GM23338 (cell line): ENCODE measurements around the gene SFSWAP. TPM values are rescaled to one million over a fixed set of nuclear protein-coding genes. Genes with fewer than 3 reads are reported as not detected.
A peak's percentile ranks its signal among the peaks of the same experiment; 100 is the strongest.

ENCODE experiments used
- ATAC-seq: fragments of 200-7000 bp; cut with Tn5 transposase; 3 replicates; pipeline ENCODE4 v1.9.1; 2020
- DNase-seq: peaks from one replicate; pipeline ENCODE4 v3.0.0-alpha.2; 2015; ENCODE audit warnings: low spot score
- H2AFZ ChIP-seq: fragments of 200-600 bp; sonication (generic); 2 replicates; pipeline ENCODE4 v1.8.0; 2016; ENCODE audit warnings: antibody characterized with exemption, mild to moderate bottlenecking, moderate library complexity
- H3F3A ChIP-seq: fragments of 200-600 bp; sonication (generic); replicated peaks from 2 replicates; pipeline ENCODE4 v1.8.0; 2017; ENCODE audit warnings: antibody characterized with exemption, mixed run types, low read depth
- H3K27ac ChIP-seq: fragments of 200-600 bp; sonication (generic); 2 replicates; pipeline ENCODE4 v1.6.1; 2016; ENCODE audit warnings: low read depth
- H3K27me3 ChIP-seq: fragments of 200-600 bp; sonication (generic); 2 replicates; pipeline ENCODE4 v1.8.0; 2016; ENCODE audit warnings: mild to moderate bottlenecking, mixed run types, moderate library complexity; ENCODE audit not compliant: insufficient read depth
- H3K36me3 ChIP-seq: fragments of 200-600 bp; sonication (generic); 2 replicates; pipeline ENCODE4 v1.8.0; 2016; ENCODE audit warnings: mild to moderate bottlenecking; ENCODE audit not compliant: insufficient read depth
- H3K4me1 ChIP-seq: fragments of 200-600 bp; sonication (generic); 2 replicates; pipeline ENCODE4 v1.8.0; 2016; ENCODE audit warnings: mild to moderate bottlenecking, moderate library complexity; ENCODE audit not compliant: insufficient read depth
- H3K4me2 ChIP-seq: fragments of 200-600 bp; sonication (generic); 2 replicates; pipeline ENCODE4 v1.7.1; 2017; ENCODE audit warnings: mixed run types
- H3K4me3 ChIP-seq: fragments of 200-600 bp; sonication (generic); 2 replicates; pipeline ENCODE4 v1.6.1; 2016; ENCODE audit warnings: mixed run types
- H3K79me2 ChIP-seq: fragments of 200-600 bp; sonication (generic); replicated peaks from 2 replicates; pipeline ENCODE4 v1.8.0; 2017; ENCODE audit warnings: mild to moderate bottlenecking; ENCODE audit not compliant: insufficient read depth
- H3K9me2 ChIP-seq: fragments of 200-600 bp; sonication (generic); 2 replicates; pipeline ENCODE4 v1.8.0; 2017; ENCODE audit not compliant: insufficient read depth
- H4K20me1 ChIP-seq: fragments of 200-600 bp; sonication (generic); replicated peaks from 2 replicates; pipeline ENCODE4 v1.8.0; 2017; ENCODE audit warnings: mild to moderate bottlenecking; ENCODE audit not compliant: insufficient read depth
- H3K27ac Mint-ChIP-seq: 2 replicates; pipeline ENCODE4 v1.8.0; 2020; ENCODE audit warnings: inconsistent platforms, mild to moderate bottlenecking, moderate library complexity, mixed read lengths
- H3K27me3 Mint-ChIP-seq: 3 replicates; pipeline ENCODE4 v1.8.0; 2022; ENCODE audit warnings: low read depth, mild to moderate bottlenecking, moderate library complexity, mixed read lengths, inconsistent platforms; ENCODE audit not compliant: insufficient read depth, poor library complexity
- H3K36me3 Mint-ChIP-seq: 3 replicates; pipeline ENCODE4 v1.8.0; 2021; ENCODE audit warnings: low read depth, mild to moderate bottlenecking, inconsistent platforms, moderate library complexity, mixed read lengths
- H3K4me1 Mint-ChIP-seq: 3 replicates; pipeline ENCODE4 v1.8.0; 2020; ENCODE audit warnings: mild to moderate bottlenecking, inconsistent platforms, mixed read lengths
- H3K4me3 Mint-ChIP-seq: 3 replicates; pipeline ENCODE4 v1.8.0; 2021; ENCODE audit warnings: moderate library complexity, mild to moderate bottlenecking, inconsistent platforms, mixed read lengths
- H3K9me3 Mint-ChIP-seq: 3 replicates; pipeline ENCODE4 v1.8.0; 2020; ENCODE audit warnings: moderate library complexity, mild to moderate bottlenecking, inconsistent platforms, mixed read lengths
- CREB1 ChIP-seq: fragments of 250-450 bp; sonication (Bioruptor Pico); IDR thresholded peaks from 2 replicates; pipeline ENCODE4 v1.5.0; 2020; ENCODE audit warnings: low read depth, mild to moderate bottlenecking, moderate library complexity
- JUNB ChIP-seq: IDR thresholded peaks from one replicate; pipeline ENCODE4 v1.6.1; 2016; ENCODE audit warnings: antibody characterized with exemption; ENCODE audit not compliant: unreplicated experiment
- NANOG ChIP-seq: IDR thresholded peaks from 2 replicates; pipeline ENCODE4 v1.6.1; 2016; ENCODE audit warnings: antibody characterized with exemption, borderline replicate concordance
- STAT1 ChIP-seq: IDR thresholded peaks from one replicate; pipeline ENCODE4 v1.6.1; 2016; ENCODE audit warnings: antibody characterized with exemption; ENCODE audit not compliant: unreplicated experiment
- ZNF114 ChIP-seq: fragments of 250-450 bp; sonication (Bioruptor Pico); IDR thresholded peaks from 2 replicates; pipeline ENCODE4 v1.5.0; 2020; ENCODE audit warnings: mild to moderate bottlenecking, moderate library complexity
- polyA plus RNA-seq: library from polyadenylated mRNA; unstranded; fragments of >200 nt; fragmentation: Nextera tagmentation; extraction: Ambion mirVana; gene quantifications from 2 replicates; pipeline ENCODE4 v1.2.1, GENCODE V29; 2016
- total RNA-seq: library from RNA; depleted of rRNA; stranded (reverse); fragments of >200 nt; shearing (Covaris generic); gene quantifications from 2 replicates; pipeline ENCODE4 v1.2.3, GENCODE V29; 2014
- TF ChIP-seq, protein P1 (sequence below): fragments of 250-450 bp; sonication (Bioruptor Pico); IDR thresholded peaks from 2 replicates; pipeline ENCODE4 v1.5.0; 2020; ENCODE audit warnings: mild to moderate bottlenecking, moderate library complexity
- TF ChIP-seq, protein P2 (sequence below), 2 experiments: fragments of 200-600 bp in 1 of 2; sonication (generic) in 1 of 2; conservative IDR thresholded peaks; 2 replicates each; pipeline versions ENCODE4 v1.5.1 to v1.6.1; 2016 to 2017; ENCODE audit warnings: antibody characterized with exemption in 2 of 2, low read depth in 2 of 2, mild to moderate bottlenecking in 2 of 2, moderate library complexity in 1 of 2

The SFSWAP gene
- total and polyA plus RNA-seq, 2 experiments from 2014 or later = 41.0 to 49.8 TPM

DNA sequence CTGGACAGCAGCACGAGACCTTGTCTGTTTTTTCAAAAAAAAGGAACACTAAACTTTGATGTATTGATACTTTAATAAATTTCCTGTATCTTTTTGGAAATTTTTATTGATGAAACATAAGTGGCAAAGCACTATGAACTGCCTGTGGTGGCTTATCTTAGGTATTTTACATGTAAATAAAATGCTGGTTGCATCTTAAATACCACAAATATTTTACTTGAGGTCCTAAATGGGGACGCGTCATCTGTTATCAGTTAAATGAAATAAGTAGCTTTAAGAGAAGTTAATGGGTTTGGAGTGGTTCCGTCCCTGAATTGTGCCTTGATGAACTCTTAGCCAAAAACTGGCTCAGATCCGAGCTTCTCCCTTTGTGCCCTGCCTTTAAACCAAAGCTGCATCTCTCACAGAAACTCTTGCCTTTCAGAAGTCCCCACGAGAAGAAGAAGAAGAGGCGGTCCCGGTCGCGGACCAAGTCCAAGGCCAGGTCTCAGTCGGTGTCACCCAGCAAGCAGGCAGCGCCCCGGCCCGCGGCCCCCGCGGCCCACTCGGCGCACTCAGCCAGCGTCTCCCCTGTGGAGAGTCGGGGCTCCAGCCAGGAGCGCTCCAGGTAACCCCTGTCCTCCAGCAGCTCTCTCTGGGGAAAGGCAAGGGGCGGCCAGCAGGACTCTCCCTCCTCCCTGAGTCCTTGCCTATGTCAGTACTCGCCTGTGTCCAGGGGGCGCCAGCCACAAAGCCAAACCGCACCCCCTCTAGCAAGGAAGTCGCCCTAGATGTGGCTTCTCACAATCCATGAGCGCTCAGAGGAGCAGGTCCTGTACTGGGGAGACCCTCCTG lies 86.1 kb downstream of the SFSWAP start:
- ATAC-seq (peak; percentile 63), DNase-seq (peak; percentile 66)
- Histone ChIP-seq H3K27ac (peak overlapping the region; percentile 84; the same call in 1 of the 2 replicates), H2AFZ (no peak overlapping the region), H3K36me3 (peaks cover 5% of the 10 kb centered on the region; the same call in 1 of the 2 replicates), H3K9me2 (no peaks in the 10 kb centered on the region), H3K79me2 (no peaks in the 10 kb centered on the region), H3K4me3 (no peak overlapping the region), H3K27me3 (no peaks in the 10 kb centered on the region), H4K20me1 (no peaks in the 10 kb centered on the region), H3F3A (peaks cover 20% of the 10 kb centered on the region), H3K4me2 (no peak overlapping the region), H3K4me1 (peaks cover 20% of the 10 kb centered on the region)
- peak overlapping the region; percentile 73; the same call in 1 of the 2 replicates for H3K27ac Mint-ChIP-seq
- peaks cover 36% of the 10 kb centered on the region for H3K4me1 Mint-ChIP-seq
- TF ChIP-seq NANOG (no peak), STAT1 (no peak), JUNB (no peak), ZNF114 (CRISPR knock-in tag) (no peak), CREB1 (CRISPR knock-in tag) (no peak)
- TF ChIP-seq, protein P1, sequence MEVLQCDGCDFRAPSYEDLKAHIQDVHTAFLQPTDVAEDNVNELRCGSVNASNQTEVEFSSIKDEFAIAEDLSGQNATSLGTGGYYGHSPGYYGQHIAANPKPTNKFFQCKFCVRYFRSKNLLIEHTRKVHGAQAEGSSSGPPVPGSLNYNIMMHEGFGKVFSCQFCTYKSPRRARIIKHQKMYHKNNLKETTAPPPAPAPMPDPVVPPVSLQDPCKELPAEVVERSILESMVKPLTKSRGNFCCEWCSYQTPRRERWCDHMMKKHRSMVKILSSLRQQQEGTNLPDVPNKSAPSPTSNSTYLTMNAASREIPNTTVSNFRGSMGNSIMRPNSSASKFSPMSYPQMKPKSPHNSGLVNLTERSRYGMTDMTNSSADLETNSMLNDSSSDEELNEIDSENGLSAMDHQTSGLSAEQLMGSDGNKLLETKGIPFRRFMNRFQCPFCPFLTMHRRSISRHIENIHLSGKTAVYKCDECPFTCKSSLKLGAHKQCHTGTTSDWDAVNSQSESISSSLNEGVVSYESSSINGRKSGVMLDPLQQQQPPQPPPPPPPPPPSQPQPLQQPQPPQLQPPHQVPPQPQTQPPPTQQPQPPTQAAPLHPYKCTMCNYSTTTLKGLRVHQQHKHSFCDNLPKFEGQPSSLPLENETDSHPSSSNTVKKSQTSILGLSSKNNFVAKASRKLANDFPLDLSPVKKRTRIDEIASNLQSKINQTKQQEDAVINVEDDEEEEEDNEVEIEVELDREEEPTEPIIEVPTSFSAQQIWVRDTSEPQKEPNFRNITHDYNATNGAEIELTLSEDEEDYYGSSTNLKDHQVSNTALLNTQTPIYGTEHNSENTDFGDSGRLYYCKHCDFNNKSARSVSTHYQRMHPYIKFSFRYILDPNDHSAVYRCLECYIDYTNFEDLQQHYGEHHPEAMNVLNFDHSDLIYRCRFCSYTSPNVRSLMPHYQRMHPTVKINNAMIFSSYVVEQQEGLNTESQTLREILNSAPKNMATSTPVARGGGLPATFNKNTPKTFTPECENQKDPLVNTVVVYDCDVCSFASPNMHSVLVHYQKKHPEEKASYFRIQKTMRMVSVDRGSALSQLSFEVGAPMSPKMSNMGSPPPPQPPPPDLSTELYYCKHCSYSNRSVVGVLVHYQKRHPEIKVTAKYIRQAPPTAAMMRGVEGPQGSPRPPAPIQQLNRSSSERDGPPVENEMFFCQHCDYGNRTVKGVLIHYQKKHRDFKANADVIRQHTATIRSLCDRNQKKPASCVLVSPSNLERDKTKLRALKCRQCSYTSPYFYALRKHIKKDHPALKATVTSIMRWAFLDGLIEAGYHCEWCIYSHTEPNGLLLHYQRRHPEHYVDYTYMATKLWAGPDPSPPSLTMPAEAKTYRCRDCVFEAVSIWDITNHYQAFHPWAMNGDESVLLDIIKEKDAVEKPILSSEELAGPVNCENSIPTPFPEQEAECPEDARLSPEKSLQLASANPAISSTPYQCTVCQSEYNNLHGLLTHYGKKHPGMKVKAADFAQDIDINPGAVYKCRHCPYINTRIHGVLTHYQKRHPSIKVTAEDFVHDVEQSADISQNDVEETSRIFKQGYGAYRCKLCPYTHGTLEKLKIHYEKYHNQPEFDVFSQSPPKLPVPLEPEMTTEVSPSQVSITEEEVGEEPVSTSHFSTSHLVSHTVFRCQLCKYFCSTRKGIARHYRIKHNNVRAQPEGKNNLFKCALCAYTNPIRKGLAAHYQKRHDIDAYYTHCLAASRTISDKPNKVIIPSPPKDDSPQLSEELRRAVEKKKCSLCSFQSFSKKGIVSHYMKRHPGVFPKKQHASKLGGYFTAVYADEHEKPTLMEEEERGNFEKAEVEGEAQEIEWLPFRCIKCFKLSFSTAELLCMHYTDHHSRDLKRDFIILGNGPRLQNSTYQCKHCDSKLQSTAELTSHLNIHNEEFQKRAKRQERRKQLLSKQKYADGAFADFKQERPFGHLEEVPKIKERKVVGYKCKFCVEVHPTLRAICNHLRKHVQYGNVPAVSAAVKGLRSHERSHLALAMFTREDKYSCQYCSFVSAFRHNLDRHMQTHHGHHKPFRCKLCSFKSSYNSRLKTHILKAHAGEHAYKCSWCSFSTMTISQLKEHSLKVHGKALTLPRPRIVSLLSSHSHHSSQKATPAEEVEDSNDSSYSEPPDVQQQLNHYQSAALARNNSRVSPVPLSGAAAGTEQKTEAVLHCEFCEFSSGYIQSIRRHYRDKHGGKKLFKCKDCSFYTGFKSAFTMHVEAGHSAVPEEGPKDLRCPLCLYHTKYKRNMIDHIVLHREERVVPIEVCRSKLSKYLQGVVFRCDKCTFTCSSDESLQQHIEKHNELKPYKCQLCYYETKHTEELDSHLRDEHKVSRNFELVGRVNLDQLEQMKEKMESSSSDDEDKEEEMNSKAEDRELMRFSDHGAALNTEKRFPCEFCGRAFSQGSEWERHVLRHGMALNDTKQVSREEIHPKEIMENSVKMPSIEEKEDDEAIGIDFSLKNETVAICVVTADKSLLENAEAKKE = no peak
- TF ChIP-seq, protein P2, sequence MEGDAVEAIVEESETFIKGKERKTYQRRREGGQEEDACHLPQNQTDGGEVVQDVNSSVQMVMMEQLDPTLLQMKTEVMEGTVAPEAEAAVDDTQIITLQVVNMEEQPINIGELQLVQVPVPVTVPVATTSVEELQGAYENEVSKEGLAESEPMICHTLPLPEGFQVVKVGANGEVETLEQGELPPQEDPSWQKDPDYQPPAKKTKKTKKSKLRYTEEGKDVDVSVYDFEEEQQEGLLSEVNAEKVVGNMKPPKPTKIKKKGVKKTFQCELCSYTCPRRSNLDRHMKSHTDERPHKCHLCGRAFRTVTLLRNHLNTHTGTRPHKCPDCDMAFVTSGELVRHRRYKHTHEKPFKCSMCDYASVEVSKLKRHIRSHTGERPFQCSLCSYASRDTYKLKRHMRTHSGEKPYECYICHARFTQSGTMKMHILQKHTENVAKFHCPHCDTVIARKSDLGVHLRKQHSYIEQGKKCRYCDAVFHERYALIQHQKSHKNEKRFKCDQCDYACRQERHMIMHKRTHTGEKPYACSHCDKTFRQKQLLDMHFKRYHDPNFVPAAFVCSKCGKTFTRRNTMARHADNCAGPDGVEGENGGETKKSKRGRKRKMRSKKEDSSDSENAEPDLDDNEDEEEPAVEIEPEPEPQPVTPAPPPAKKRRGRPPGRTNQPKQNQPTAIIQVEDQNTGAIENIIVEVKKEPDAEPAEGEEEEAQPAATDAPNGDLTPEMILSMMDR (conservative IDR thresholded peaks at IDR 0.05; ENCODE audit: low read depth in 2 of 2) = peak; percentile 47 to 75
- H3K9me3 Mint-ChIP-seq = no peaks in the 10 kb centered on the region
- H3K36me3 Mint-ChIP-seq = peaks cover 68% of the 10 kb centered on the region
- no peak overlapping the region; the same call in 2 of the 3 replicates for H3K4me3 Mint-ChIP-seq
- H3K27me3 Mint-ChIP-seq = peaks cover 28% of the 10 kb centered on the region
